GM19193 (cell line): ENCODE measurements around the gene LYRM1.

ENCODE experiments used
- POLR2A ChIP-seq: IDR thresholded peaks from 4 replicates; pipeline ENCODE4 v1.6.1; 2011; ENCODE audit not compliant: insufficient read depth, insufficient read length; ENCODE audit errors: extremely low read depth

Gene LYRM1

GRCh38 chr16:20867585-20867984 lies 33.0 kb upstream of the LYRM1 start:
- TF ChIP-seq POLR2A: no peak

DNA sequence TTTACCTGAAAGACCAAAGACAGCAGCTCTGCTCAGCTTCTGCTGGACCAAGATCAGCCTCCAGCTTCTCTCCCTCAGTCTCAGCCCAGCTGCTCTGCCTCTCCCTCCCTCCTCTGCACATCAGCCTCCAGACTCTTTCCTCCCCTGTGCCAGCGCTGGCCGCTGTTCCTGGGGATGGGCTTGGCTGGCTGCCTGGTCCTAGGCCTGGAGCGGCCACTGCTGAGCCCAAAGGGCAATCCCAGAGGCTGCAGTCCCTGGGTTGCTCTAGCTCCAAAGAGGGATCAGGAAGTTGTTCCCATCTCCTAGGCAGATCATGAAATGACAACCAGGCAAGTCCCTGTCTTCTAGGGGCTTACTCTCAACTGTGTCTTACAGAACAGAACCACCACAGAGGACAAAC lies 31.7 kb upstream of the LYRM1 start:
- no peak for TF ChIP-seq POLR2A

DNA sequence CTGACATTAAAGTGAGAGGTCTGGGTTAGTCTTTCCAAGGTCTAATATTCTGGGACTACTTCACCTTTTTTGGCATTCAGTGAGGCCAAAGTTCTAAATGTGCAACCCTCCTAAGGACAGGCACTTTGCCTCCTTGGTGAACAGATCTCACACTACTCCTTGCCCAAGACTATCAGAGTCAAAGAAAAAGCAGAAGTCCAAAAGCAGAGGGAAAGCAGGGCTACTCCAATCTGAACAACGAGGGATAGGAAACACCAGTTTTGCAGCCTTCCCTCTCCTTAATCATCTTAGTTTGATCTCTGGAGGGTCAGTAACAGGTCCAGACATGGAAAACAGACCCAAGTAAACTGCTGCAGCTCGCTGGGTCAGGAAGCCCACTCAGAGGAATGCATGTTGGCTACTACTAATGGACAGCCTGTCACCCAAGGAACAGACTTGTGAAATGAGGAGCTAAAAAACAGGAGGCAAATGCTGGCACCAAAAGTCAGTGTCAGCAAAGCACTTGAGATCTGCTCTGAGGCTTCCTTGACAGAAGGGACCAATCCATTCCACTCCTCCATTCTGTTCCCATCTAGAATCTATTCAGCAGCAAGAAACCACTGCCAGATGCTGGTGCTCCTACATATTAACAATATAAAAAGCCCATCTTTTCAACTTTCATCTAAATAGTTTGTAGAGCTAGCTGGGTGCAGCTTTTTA lies 30.3 kb upstream of the LYRM1 start:
- no peak for TF ChIP-seq POLR2A

DNA sequence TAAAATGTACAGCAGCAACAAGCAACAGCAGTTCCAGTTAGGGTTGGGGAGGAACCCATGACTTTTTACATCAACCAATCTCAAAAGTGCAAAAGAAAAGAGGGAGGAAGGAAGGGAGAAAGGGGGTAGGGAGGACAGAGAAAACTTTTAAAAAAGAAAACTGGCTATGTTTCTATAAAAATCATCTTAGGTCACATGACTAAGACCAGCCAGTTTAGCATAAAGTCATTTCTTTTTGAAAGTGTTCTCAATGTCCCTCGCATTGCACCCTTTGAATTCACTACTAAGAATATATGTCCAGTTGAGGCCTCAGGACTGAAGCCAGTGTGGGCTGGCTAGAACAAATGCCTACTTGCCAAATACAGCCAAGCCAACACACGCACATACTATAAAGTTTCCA lies 29.3 kb upstream of the LYRM1 start:
- no peak for TF ChIP-seq POLR2A

- TF ChIP-seq POLR2A: no peak
Observed at GRCh38 chr16:20871941-20872815, 28.4 kb upstream of the LYRM1 start.

- no peak for TF ChIP-seq POLR2A
Observed at GRCh38 chr16:20873331-20873730, 27.2 kb upstream of the LYRM1 start.

GRCh38 chr16:20874088-20874581 lies 26.4 kb upstream of the LYRM1 start:
- TF ChIP-seq POLR2A: no peak

GRCh38 chr16:20875355-20875650 lies 25.3 kb upstream of the LYRM1 start:
- no peak for TF ChIP-seq POLR2A

DNA sequence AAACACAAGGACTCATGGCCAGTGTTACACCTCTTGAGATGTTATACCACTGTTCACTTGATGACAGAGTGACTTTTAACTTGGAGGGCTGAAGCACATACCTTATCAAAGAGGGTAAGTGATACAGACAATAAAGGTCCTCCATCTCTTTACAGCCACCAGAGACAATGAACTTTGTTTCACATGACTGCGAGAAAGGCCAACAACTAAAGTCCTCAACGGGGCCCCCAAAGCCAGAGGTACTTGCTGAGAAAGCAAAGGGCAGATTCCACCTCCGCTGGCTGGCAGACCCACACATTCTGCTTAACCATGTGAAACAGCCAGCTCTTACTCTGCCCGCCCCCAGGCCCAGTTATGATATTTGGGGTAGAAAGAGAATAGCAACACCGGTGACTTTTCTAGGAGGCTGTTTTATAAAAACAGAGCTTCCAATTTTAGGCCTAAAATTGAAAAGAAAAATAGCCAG lies 21.9 kb upstream of the LYRM1 start:
- TF ChIP-seq POLR2A: no peak

- TF ChIP-seq POLR2A: no peak
Observed at GRCh38 chr16:20879175-20880040, 21.2 kb upstream of the LYRM1 start.

- TF ChIP-seq POLR2A: no peak
Observed at GRCh38 chr16:20880867-20881502, 19.6 kb upstream of the LYRM1 start.

DNA sequence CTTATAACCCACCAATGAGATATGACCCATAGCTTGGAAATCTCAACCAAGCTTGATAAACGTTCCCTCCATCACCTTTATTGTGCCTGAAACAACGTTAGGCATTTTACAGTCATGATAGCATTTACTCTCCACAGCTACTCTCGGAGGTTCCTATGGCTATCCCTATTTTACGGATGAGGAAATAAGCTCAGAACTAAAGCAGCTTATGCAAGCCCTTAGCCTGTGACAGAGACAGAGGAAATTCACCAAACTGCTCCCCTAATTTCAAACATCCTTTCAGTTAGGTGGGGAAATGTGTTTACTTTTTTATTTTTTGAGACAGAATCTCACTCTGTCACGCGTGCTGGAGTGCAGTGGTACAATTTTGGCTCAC lies 19.1 kb upstream of the LYRM1 start:
- TF ChIP-seq POLR2A: no peak

- TF ChIP-seq POLR2A: no peak
Observed at GRCh38 chr16:20883554-20884239, 16.9 kb upstream of the LYRM1 start.

DNA sequence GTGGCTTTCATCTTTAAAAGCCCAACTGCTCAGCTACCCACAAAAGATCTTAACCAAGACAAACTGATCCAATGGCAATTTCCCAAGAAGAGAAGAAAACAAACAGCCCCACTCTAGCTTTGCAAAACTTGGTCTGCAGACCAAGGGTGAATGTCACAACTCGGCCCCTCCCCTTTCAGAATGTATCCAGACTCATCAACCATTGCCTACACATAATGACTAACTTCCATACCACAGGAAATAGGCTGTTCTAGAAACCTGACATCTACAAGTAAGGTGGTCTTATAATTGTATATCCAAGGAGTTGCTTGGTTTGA lies 16.4 kb upstream of the LYRM1 start:
- TF ChIP-seq POLR2A: no peak

DNA sequence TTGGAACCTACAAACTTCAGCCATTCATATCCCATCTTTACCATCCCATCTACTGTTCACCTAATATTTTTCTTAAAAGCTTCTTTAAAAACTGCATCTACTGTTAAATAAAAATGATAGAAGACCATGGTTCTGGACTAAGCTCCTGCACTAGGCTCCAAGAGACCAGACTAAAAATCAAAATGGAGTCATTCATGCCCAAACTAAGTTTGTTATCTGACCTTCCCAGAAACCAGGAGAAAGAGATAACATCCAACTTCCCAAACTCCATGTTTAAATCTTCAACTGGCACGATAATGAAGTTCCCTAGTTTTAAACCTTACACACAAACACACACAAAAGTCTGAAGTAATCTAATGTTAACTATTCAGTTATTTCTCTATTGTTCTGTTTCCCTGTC lies 14.3 kb upstream of the LYRM1 start:
- no peak for TF ChIP-seq POLR2A

DNA sequence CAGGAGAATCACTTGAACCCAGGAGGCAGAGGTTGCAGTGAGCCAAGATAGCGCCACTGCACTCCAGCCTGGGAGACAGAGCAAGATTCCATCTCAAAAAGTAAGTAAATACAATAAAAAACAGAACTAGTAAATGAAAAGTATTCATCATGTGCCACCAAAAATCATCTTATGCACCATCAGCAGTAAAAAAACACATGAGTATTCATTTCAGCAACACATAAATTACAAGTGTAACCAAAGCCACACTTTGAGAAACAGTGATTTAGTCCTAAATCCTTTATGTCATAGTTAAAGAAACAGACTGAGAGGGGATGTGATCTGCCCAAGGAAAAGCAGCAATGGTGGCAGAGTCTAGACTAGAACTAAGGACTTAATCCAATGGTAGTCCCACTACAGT lies 13.4 kb upstream of the LYRM1 start:
- TF ChIP-seq POLR2A: no peak
